HUES64 (cell line): Measurements from ENCODE around the gene DYNLT3.

Source experiments
- H3K27ac ChIP-seq: 2 replicates; pipeline ENCODE4 v1.7.0; 2013; ENCODE audit warnings: low read depth, low read length, inconsistent platforms
- H3K27me3 ChIP-seq: 2 replicates; pipeline ENCODE4 v1.6.1; 2013; ENCODE audit warnings: mild to moderate bottlenecking, low read length; ENCODE audit not compliant: insufficient read depth
- H3K36me3 ChIP-seq: 2 replicates; pipeline ENCODE4 v1.6.1; 2013; ENCODE audit warnings: mild to moderate bottlenecking, low read length; ENCODE audit not compliant: insufficient read depth
- H3K4me1 ChIP-seq: 2 replicates; pipeline ENCODE4 v1.6.1; 2013; ENCODE audit warnings: mild to moderate bottlenecking, low read length, moderate library complexity; ENCODE audit not compliant: insufficient read depth
- H3K4me3 ChIP-seq: 2 replicates; pipeline ENCODE4 v1.5.1; 2013; ENCODE audit warnings: mild to moderate bottlenecking, low read length, moderate library complexity
- H3K9ac ChIP-seq: 2 replicates; pipeline ENCODE4 v1.6.1; 2013; ENCODE audit warnings: mild to moderate bottlenecking, low read depth, low read length
- H3K9me3 ChIP-seq: 2 replicates; pipeline ENCODE4 v1.6.1; 2013; ENCODE audit warnings: low read depth, low read length; ENCODE audit not compliant: insufficient read depth
- WGBS: fragments of 150-250, 120-280 bp; methylation state at CpG from one replicate; pipeline ENCODE4 v1.1.7; 2013; ENCODE audit warnings: missing lambda C conversion rate; 5-methylcytosine and 5-hydroxymethylcytosine counted together

The DYNLT3 gene

GRCh38 chrX:37816766-37817165, 30.6 kb downstream of the DYNLT3 start:
- no peaks in the 10 kb centered on the region for H3K27me3 ChIP-seq
- no peaks in the 10 kb centered on the region for H3K4me1 ChIP-seq
- WGBS, result 91% methylated on average over 3 of the region's 4 CpGs
- no peak overlapping the region for H3K4me3 ChIP-seq
- no peak overlapping the region for H3K9ac ChIP-seq
- H3K27ac ChIP-seq, result no peak overlapping the region
- no peaks in the 10 kb centered on the region for H3K36me3 ChIP-seq
- H3K9me3 ChIP-seq, result no peaks in the 10 kb centered on the region

- WGBS, result 100% methylated on average over 1 of the region's 5 CpGs
- no peaks in the 10 kb centered on the region for H3K9me3 ChIP-seq
- H3K4me3 ChIP-seq, result no peak overlapping the region
- H3K9ac ChIP-seq, result no peak overlapping the region
- no peak overlapping the region for H3K27ac ChIP-seq
- H3K27me3 ChIP-seq, result no peaks in the 10 kb centered on the region
- H3K36me3 ChIP-seq, result no peaks in the 10 kb centered on the region
- no peaks in the 10 kb centered on the region for H3K4me1 ChIP-seq
Measured at GRCh38 chrX:37815366-37815765, 32.0 kb downstream of the DYNLT3 start.

DNA sequence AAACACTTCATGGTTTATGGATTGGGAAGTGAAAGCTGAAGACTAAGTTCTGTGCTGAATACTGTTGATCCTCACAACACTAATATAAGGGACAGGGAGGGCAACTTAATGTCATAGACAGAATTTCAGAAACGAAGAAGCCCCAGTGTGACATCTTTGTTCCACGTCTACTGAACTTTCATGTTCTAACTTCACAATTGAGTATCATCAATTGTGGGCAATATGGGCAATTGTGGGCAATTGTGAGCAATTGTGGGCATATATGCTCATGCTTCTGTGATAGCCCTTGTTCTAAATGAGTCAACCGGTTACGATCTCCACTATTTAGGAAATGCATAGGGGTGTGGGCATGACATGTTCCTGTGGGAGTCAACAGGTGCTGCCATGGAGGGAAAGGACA, 33.8 kb downstream of the DYNLT3 start:
- WGBS, result 94% methylated on average over 4 of the region's 4 CpGs
- no peak overlapping the region for H3K27ac ChIP-seq

GRCh38 chrX:37812110-37812509, 35.3 kb downstream of the DYNLT3 start:
- no peaks in the 10 kb centered on the region for H3K9me3 ChIP-seq
- H3K36me3 ChIP-seq, result no peaks in the 10 kb centered on the region
- H3K4me1 ChIP-seq, result no peaks in the 10 kb centered on the region
- no peak overlapping the region for H3K9ac ChIP-seq
- 81% methylated on average over 1 of the region's 1 CpG for WGBS
- H3K27ac ChIP-seq, result no peak overlapping the region
- no peaks in the 10 kb centered on the region for H3K27me3 ChIP-seq
- no peak overlapping the region for H3K4me3 ChIP-seq

More for the DNA sequence above, 33.8 kb downstream of the DYNLT3 start:
- Histone ChIP-seq H3K4me3 (no peak overlapping the region), H3K9ac (no peak overlapping the region), H3K27me3 (no peaks in the 10 kb centered on the region), H3K9me3 (no peaks in the 10 kb centered on the region), H3K36me3 (no peaks in the 10 kb centered on the region), H3K4me1 (no peaks in the 10 kb centered on the region)

- Histone ChIP-seq H3K9ac (no peak overlapping the region), H3K4me3 (no peak overlapping the region), H3K4me1 (no peaks in the 10 kb centered on the region), H3K36me3 (no peaks in the 10 kb centered on the region), H3K27ac (no peak overlapping the region), H3K9me3 (no peaks in the 10 kb centered on the region), H3K27me3 (no peaks in the 10 kb centered on the region)
- WGBS, result 82% methylated on average over 2 of the region's 2 CpGs
Measured at GRCh38 chrX:37809970-37810369, 37.4 kb downstream of the DYNLT3 start.

GRCh38 chrX:37803057-37803456, 44.3 kb downstream of the DYNLT3 start:
- 95% methylated on average over 1 of the region's 2 CpGs for WGBS

DNA sequence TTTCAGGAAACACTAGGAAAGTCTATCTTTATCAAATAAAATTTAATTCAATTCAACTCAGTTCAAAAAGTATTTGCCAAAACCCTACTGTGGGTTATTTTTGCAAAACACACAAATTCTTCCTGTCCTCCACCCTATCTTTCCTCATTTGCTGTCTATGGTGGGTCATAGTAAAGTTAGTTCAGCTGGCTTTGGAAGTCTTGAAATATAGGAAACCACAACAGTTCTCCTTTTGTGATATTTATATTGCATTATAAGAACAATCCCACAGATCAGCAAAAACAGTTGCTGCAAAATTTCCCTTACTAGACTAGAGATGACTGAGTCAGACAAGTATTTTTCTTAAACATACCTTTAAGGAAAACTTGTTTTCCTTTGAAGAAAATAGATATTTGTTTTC, 45.3 kb downstream of the DYNLT3 start:
- no peaks in the 10 kb centered on the region for H3K36me3 ChIP-seq

More at GRCh38 chrX:37803057-37803456, 44.3 kb downstream of the DYNLT3 start:
- Histone ChIP-seq H3K27me3 (no peaks in the 10 kb centered on the region), H3K4me3 (no peak overlapping the region), H3K36me3 (no peaks in the 10 kb centered on the region), H3K9ac (no peak overlapping the region), H3K27ac (no peak overlapping the region), H3K4me1 (no peaks in the 10 kb centered on the region), H3K9me3 (no peaks in the 10 kb centered on the region)

DNA sequence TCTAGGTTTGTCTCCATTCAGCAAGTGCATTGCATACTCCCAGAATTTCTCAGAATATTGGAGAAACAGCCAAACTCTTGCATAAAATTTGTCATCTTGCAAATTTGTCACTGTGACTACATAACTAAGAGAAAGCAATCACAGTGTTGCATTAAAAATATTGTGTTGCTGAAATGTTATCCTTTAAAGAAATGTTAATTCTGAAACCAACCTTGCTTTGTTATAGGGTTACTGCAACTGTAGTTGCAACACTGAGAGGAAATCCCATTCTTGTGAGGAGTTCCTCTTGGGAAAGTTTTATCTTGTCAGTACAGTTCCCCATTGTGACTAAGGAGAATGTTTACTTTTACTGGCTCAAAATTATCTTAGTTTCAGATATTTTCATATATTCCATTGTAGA, 46.7 kb downstream of the DYNLT3 start:
- Histone ChIP-seq H3K36me3 (no peaks in the 10 kb centered on the region), H3K27ac (no peak overlapping the region), H3K4me1 (no peaks in the 10 kb centered on the region)

More for the DNA sequence above, 45.3 kb downstream of the DYNLT3 start:
- Histone ChIP-seq H3K27me3 (no peaks in the 10 kb centered on the region), H3K4me3 (no peak overlapping the region), H3K9me3 (no peaks in the 10 kb centered on the region), H3K4me1 (no peaks in the 10 kb centered on the region), H3K27ac (no peak overlapping the region), H3K9ac (no peak overlapping the region)

DNA sequence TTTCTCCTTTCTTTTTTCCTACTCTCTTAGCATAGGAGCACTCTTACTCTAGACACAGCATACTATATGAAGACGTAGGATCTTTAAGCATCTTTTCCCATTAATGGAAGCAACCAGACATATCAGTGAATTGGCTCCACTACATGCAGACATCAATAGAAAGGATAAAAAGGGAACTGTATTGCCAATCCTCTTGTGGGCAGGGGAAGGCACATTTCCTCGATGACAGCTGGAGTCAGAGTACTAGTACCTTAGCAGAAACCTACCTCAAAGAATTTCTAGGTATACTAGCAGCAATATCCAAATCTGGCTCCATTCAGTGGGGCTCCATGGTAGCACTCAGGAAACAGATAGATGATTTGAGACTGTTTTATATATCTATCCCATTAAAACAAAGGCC, 47.4 kb downstream of the DYNLT3 start:
- Histone ChIP-seq H3K36me3 (no peaks in the 10 kb centered on the region), H3K4me1 (no peaks in the 10 kb centered on the region), H3K27ac (no peak overlapping the region), H3K9me3 (no peaks in the 10 kb centered on the region), H3K4me3 (no peak overlapping the region), H3K27me3 (no peaks in the 10 kb centered on the region), H3K9ac (no peak overlapping the region)
- WGBS, result 93% methylated on average over 1 of the region's 2 CpGs

More for the DNA sequence above, 46.7 kb downstream of the DYNLT3 start:
- Histone ChIP-seq H3K9ac (no peak overlapping the region), H3K4me3 (no peak overlapping the region), H3K27me3 (no peaks in the 10 kb centered on the region), H3K9me3 (no peaks in the 10 kb centered on the region)

- no peaks in the 10 kb centered on the region for H3K9me3 ChIP-seq
- no peaks in the 10 kb centered on the region for H3K4me1 ChIP-seq
- no peak overlapping the region for H3K9ac ChIP-seq
- no peak overlapping the region for H3K27ac ChIP-seq
- no peaks in the 10 kb centered on the region for H3K36me3 ChIP-seq
- no peak overlapping the region for H3K4me3 ChIP-seq
- no peaks in the 10 kb centered on the region for H3K27me3 ChIP-seq
Measured at GRCh38 chrX:37796805-37797204, 50.6 kb downstream of the DYNLT3 start.

DNA sequence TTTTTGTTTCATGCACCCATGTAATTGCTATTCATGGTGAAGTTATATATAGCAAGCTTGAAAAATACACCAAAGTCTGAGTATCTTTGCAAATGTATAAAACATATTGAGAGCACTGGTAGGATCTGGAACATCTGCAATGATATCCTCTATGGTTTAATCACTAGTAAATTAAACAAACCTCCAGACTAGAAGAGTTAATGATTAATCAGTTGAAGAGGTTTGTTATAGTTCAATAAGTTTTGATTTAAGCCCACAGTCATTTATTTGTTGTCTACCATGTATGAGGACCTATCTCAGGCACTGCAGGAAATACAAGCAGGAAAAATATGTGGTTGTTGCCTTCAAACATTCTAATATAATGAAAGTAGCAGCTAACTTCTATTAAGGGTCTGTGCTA, 51.1 kb downstream of the DYNLT3 start:
- no peaks in the 10 kb centered on the region for H3K9me3 ChIP-seq
- H3K4me1 ChIP-seq, result no peaks in the 10 kb centered on the region
- no peak overlapping the region for H3K27ac ChIP-seq
- H3K4me3 ChIP-seq, result no peak overlapping the region
- H3K36me3 ChIP-seq, result no peaks in the 10 kb centered on the region
- no peaks in the 10 kb centered on the region for H3K27me3 ChIP-seq
- H3K9ac ChIP-seq, result no peak overlapping the region
